Measurements from ENCODE around the gene FGF6.

- TF ChIP-seq, protein P1, sequence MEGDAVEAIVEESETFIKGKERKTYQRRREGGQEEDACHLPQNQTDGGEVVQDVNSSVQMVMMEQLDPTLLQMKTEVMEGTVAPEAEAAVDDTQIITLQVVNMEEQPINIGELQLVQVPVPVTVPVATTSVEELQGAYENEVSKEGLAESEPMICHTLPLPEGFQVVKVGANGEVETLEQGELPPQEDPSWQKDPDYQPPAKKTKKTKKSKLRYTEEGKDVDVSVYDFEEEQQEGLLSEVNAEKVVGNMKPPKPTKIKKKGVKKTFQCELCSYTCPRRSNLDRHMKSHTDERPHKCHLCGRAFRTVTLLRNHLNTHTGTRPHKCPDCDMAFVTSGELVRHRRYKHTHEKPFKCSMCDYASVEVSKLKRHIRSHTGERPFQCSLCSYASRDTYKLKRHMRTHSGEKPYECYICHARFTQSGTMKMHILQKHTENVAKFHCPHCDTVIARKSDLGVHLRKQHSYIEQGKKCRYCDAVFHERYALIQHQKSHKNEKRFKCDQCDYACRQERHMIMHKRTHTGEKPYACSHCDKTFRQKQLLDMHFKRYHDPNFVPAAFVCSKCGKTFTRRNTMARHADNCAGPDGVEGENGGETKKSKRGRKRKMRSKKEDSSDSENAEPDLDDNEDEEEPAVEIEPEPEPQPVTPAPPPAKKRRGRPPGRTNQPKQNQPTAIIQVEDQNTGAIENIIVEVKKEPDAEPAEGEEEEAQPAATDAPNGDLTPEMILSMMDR (IDR thresholded peaks at IDR 0.05; ENCODE audit: low read length): no peak
- TF ChIP-seq EZH2 (IDR thresholded peaks at IDR 0.05; ENCODE audit: borderline replicate concordance, low read length): no peak
These were observed 11.9 kb downstream of the FGF6 start for GRCh38 chr12:4433745-4434058.

Data from OCI-LY1 (cell line).